GM21723 (cell line): ENCODE results near the gene PSAP.

Experiments
- ATAC-seq: cut with Tn5 transposase; IDR thresholded peaks from one replicate; pipeline ENCODE4 v1.9.1; 2021; ENCODE audit warnings: mild to moderate bottlenecking, moderate library complexity; ENCODE audit not compliant: unreplicated experiment

Gene PSAP

GRCh38 chr10:71789871-71790270 is 61.2 kb downstream of the PSAP start:
- ATAC-seq, result no peak

- ATAC-seq, result no peak
Observed at GRCh38 chr10:71788954-71789353, 62.1 kb downstream of the PSAP start.

- ATAC-seq, result no peak
Observed at GRCh38 chr10:71784679-71785272, 66.3 kb downstream of the PSAP start.

- ATAC-seq, result no peak
Observed at GRCh38 chr10:71783917-71784678, 67.0 kb downstream of the PSAP start.

GRCh38 chr10:71782917-71783490 is 68.0 kb downstream of the PSAP start:
- no peak for ATAC-seq

GRCh38 chr10:71782221-71782916 is 68.7 kb downstream of the PSAP start:
- no peak for ATAC-seq

GRCh38 chr10:71780719-71781118 is 70.3 kb downstream of the PSAP start:
- ATAC-seq, result no peak

GRCh38 chr10:71780156-71780555 is 70.9 kb downstream of the PSAP start:
- ATAC-seq, result no peak

- ATAC-seq, result no peak
Observed at GRCh38 chr10:71779641-71780040, 71.4 kb downstream of the PSAP start.

GRCh38 chr10:71778071-71778825 is 72.8 kb downstream of the PSAP start:
- ATAC-seq, result no peak

- no peak for ATAC-seq
Observed at GRCh38 chr10:71777213-71777985, 73.7 kb downstream of the PSAP start.

GRCh38 chr10:71776481-71776925 is 74.5 kb downstream of the PSAP start:
- no peak for ATAC-seq

- no peak for ATAC-seq
Observed at GRCh38 chr10:71774916-71775702, 75.9 kb downstream of the PSAP start.

GRCh38 chr10:71773221-71773971 is 77.7 kb downstream of the PSAP start, which contains the start of gene VSIR:
Gene VSIR (minus strand): TSS chr10:71773520. CDS start chr10:71773439, 81 bp downstream.
- ATAC-seq, result peak; percentile 51

- no peak for ATAC-seq
Observed at GRCh38 chr10:71772832-71773220, 78.2 kb downstream of the PSAP start.

- ATAC-seq, result no peak
Observed at GRCh38 chr10:71771821-71772617, 79.0 kb downstream of the PSAP start.

- no peak for ATAC-seq
Observed at GRCh38 chr10:71771204-71771603, 79.8 kb downstream of the PSAP start.

GRCh38 chr10:71770789-71771188 is 80.3 kb downstream of the PSAP start:
- ATAC-seq, result no peak
